Activated naive CD4-positive, alpha-beta T cell treated with Interleukin-2 at 50 U/mL for 16 hours (primary cell): Measurements from ENCODE around the gene ERMN.
"Not testable (repeated sequence)": the region's sequence is repeated elsewhere in the genome, so short reads cannot be mapped to it uniquely, and the experiment has no call there.

Experiments
- DNase-seq: peaks from one replicate; pipeline ENCODE4 v3.0.0-alpha.2; 2020

ERMN gene

GRCh38 chr2:157325786-157326185, at the start of gene ERMN:
TSS of gene ERMN (minus strand) at chr2:157325824. CDS start at chr2:157325642, 182 bp downstream.
- DNase-seq = no peak

- no peak for DNase-seq
Measured at GRCh38 chr2:157375384-157375783, 49.8 kb upstream of the ERMN start.

- DNase-seq = not testable (repeated sequence)
Measured at GRCh38 chr2:157368508-157368907, 42.9 kb upstream of the ERMN start.

GRCh38 chr2:157367704-157368103, 42.1 kb upstream of the ERMN start:
- DNase-seq = no peak

GRCh38 chr2:157364257-157364974, 38.8 kb upstream of the ERMN start:
- no peak for DNase-seq

- DNase-seq = no peak
Measured at GRCh38 chr2:157363612-157364101, 38.0 kb upstream of the ERMN start.

GRCh38 chr2:157362627-157363026, 37.0 kb upstream of the ERMN start:
- DNase-seq = no peak

GRCh38 chr2:157361526-157361925, 35.9 kb upstream of the ERMN start:
- no peak for DNase-seq

GRCh38 chr2:157359628-157360027, 34.0 kb upstream of the ERMN start:
- DNase-seq = no peak

- DNase-seq = no peak
Measured at GRCh38 chr2:157355618-157356017, 30.0 kb upstream of the ERMN start.

- DNase-seq = no peak
Measured at GRCh38 chr2:157349949-157350515, 24.4 kb upstream of the ERMN start.

- DNase-seq = no peak
Measured at GRCh38 chr2:157348291-157348921, 22.8 kb upstream of the ERMN start.

- DNase-seq = no peak
Measured at GRCh38 chr2:157345647-157346389, 20.2 kb upstream of the ERMN start.

GRCh38 chr2:157341381-157341780, 15.8 kb upstream of the ERMN start:
- not testable (repeated sequence) for DNase-seq

GRCh38 chr2:157339965-157340655, 14.5 kb upstream of the ERMN start:
- DNase-seq = no peak

- no peak for DNase-seq
Measured at GRCh38 chr2:157337978-157338377, 12.4 kb upstream of the ERMN start.

- peak; percentile 26 for DNase-seq
Measured at GRCh38 chr2:157336137-157337010, 10.8 kb upstream of the ERMN start.

- DNase-seq = no peak
Measured at GRCh38 chr2:157334797-157335196, 9.2 kb upstream of the ERMN start.

GRCh38 chr2:157334335-157334734, 8.7 kb upstream of the ERMN start:
- no peak for DNase-seq

GRCh38 chr2:157333304-157334047, 7.9 kb upstream of the ERMN start:
- no peak for DNase-seq

- DNase-seq = no peak
Measured at GRCh38 chr2:157329524-157329923, 3.9 kb upstream of the ERMN start.
